HEK293T (cell line): Measurements from ENCODE around the gene IFT27.

Experiments
- ARNT ChIP-seq: fragments of 450-650 bp; IDR thresholded peaks from 2 replicates; pipeline ENCODE4 v1.6.1; 2017; ENCODE audit warnings: mild to moderate bottlenecking
- CTBP1 ChIP-seq: fragments of 450-650 bp; IDR thresholded peaks from 2 replicates; pipeline ENCODE4 v1.6.1; 2016; ENCODE audit warnings: borderline replicate concordance
- ELF4 ChIP-seq: fragments of 450-650 bp; IDR thresholded peaks from 2 replicates; pipeline ENCODE4 v1.6.1; 2017; ENCODE audit warnings: antibody characterized with exemption
- FOXA1 ChIP-seq: fragments of 450-650 bp; IDR thresholded peaks from 2 replicates; pipeline ENCODE4 v1.6.1; 2016; ENCODE audit warnings: mild to moderate bottlenecking
- FOXK2 ChIP-seq: fragments of 450-650 bp; IDR thresholded peaks from 2 replicates; pipeline ENCODE4 v1.6.1; 2016; ENCODE audit warnings: mild to moderate bottlenecking
- FOXM1 ChIP-seq: fragments of 450-650 bp; IDR thresholded peaks from 2 replicates; pipeline ENCODE4 v1.6.1; 2017; ENCODE audit warnings: mild to moderate bottlenecking, borderline replicate concordance
- HDGF ChIP-seq: fragments of 450-650 bp; IDR thresholded peaks from 2 replicates; pipeline ENCODE4 v1.6.1; 2017; ENCODE audit warnings: antibody characterized with exemption, borderline replicate concordance
- NFRKB ChIP-seq: fragments of 450-650 bp; IDR thresholded peaks from 2 replicates; pipeline ENCODE4 v1.6.1; 2016; ENCODE audit warnings: mild to moderate bottlenecking, moderate library complexity
- SP1 ChIP-seq: fragments of 450-650 bp; IDR thresholded peaks from 2 replicates; pipeline ENCODE4 v1.6.1; 2017
- SUZ12 ChIP-seq: fragments of 450-650 bp; IDR thresholded peaks from 2 replicates; pipeline ENCODE4 v1.6.1; 2016; ENCODE audit warnings: mild to moderate bottlenecking
- TARDBP ChIP-seq: fragments of 450-650 bp; IDR thresholded peaks from 2 replicates; pipeline ENCODE4 v1.6.1; 2016
- ZNF384 ChIP-seq: fragments of 450-650 bp; IDR thresholded peaks from 2 replicates; pipeline ENCODE4 v1.6.1; 2016
- TF ChIP-seq, protein P1 (sequence below): fragments of 450-650 bp; IDR thresholded peaks from 2 replicates; pipeline ENCODE4 v1.6.1; 2016

DNA sequence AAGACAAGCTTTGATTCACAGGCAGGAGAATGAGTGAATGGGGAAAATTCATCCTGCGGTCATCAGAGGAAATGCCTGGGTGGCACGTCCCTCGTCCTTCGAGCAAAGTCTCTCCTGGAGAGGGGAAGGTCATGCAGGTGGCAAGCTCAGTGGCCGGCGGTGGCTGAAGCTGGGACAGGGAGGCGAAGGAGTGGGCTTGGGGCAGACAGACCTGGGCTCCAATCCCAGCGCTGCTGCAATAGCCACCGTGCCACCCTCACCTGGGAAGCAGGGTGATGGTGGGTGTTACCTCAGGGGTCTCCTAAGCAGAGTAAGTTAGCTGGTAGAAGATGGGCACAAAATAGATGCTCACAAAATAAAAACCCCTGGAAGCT, 49.9 kb downstream of the IFT27 start:
- no peak for TF ChIP-seq HDGF
- TF ChIP-seq CTBP1, result no peak
- no peak for TF ChIP-seq SP1
- TF ChIP-seq FOXK2, result no peak
- TF ChIP-seq, protein P1, sequence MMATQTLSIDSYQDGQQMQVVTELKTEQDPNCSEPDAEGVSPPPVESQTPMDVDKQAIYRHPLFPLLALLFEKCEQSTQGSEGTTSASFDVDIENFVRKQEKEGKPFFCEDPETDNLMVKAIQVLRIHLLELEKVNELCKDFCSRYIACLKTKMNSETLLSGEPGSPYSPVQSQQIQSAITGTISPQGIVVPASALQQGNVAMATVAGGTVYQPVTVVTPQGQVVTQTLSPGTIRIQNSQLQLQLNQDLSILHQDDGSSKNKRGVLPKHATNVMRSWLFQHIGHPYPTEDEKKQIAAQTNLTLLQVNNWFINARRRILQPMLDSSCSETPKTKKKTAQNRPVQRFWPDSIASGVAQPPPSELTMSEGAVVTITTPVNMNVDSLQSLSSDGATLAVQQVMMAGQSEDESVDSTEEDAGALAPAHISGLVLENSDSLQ, result no peak
- no peak for TF ChIP-seq FOXM1
- no peak for TF ChIP-seq NFRKB
- no peak for TF ChIP-seq ELF4
- no peak for TF ChIP-seq ARNT
- TF ChIP-seq ZNF384, result no peak
- no peak for TF ChIP-seq SUZ12
- no peak for TF ChIP-seq FOXA1
- no peak for TF ChIP-seq TARDBP
